Forelimb muscle (tissue), 1 donor: ENCODE measurements around the gene COLGALT1. TPM values are rescaled to one million over a fixed set of nuclear protein-coding genes. Genes with fewer than 3 reads are reported as not detected.
"Not testable (repeated sequence)": the region's sequence is repeated elsewhere in the genome, so short reads cannot be mapped to it uniquely, and the experiment has no call there.

Experiments
- DNase-seq: peaks from one replicate; pipeline ENCODE4 v3.0.0-alpha.2; 2013; ENCODE audit warnings: low read depth
- polyA plus RNA-seq: library from polyadenylated mRNA; unstranded; fragments of 120-200 nt; gene quantifications from one replicate; pipeline ENCODE4 v1.2.1, GENCODE V29; 2013; ENCODE audit not compliant: insufficient read length

The COLGALT1 gene
- polyA plus RNA-seq, 1 donor: 67.4 TPM

DNA sequence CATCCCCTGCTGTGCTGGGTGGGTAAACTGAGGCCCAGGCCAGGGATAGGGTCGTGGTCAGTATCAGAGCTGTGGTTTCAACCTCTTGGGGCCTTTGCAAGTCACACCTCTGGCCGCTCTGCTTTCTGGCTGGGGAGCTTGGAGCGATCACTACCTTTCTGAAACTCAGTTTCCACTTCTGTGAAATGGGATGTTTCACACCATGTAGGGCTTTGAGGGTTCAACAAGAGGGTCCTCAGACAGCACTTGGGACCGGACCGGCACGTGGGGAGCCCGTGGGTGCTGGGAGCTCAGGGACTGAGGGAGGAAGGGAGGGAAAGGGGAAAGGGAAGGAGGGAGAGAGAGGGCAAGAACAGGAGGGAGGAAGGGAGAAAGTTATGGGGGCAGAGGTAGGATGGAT is 22.9 kb upstream of the COLGALT1 start:
- no peak for DNase-seq

DNA sequence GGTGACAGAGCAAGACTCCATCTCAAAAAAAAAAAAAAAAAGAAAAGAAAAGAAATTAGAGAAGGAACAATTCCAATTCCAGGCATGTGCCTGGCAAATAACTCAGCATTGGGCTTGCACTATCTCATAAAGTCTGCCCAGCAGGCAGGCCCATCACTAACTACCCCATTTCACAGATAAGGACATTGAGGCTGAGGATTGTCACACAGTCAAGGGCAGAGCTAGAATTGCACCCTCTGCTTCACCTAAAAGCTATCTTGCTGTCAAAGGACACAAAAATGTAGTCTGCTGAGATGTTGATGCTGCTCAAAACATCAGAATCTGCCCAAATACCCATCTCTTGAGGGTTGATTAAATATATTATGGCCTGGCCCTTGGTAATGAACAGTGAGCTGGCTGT is 20.7 kb upstream of the COLGALT1 start:
- DNase-seq: no peak

DNA sequence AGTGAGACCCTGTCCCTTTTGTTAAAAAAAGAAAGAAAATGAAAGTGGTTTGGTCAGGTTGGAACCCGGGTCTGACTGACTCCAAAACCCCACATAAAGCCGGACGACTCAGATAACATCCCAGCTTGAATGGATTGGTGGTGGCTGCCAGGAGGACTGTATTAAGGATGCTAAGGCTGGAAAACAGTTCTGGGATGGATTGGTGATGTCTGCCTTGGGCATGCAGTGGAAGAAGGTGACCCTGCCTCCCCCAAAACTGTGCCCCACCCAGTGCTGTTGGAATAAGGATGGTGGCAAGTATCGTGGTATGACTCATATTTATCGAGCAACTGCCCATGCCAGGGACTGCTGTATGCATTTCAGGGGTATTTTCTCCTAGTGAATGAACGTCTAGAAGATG is 18.5 kb upstream of the COLGALT1 start:
- no peak for DNase-seq

DNA sequence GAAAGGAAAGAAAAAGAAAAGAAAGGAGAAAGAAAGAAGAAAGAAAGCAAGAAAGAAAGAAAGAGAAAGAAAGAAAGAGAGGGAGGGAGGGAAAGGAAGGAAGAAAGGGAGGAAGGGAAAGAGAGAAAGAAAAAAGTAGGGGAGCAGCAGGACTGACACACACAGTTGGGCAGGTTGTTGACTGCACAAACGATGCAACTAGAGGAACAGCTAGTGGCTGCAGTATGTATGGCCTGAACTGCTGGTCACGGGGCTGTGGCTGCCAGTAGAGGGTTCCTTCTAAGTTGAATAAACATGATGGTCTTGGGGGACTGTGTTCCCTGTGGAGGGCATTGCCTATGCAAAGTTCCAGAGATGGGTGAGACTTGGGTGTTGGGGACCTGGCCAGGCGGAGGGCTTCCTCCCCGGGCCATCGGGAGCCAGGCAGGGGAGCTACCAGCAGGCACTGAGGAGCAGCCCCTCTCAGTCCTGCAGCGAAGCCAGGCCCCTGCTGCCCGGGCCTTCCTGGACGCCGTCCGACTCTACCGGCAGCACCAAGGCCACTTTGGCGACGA is 16.7 kb upstream of the COLGALT1 start:
- no peak for DNase-seq

DNA sequence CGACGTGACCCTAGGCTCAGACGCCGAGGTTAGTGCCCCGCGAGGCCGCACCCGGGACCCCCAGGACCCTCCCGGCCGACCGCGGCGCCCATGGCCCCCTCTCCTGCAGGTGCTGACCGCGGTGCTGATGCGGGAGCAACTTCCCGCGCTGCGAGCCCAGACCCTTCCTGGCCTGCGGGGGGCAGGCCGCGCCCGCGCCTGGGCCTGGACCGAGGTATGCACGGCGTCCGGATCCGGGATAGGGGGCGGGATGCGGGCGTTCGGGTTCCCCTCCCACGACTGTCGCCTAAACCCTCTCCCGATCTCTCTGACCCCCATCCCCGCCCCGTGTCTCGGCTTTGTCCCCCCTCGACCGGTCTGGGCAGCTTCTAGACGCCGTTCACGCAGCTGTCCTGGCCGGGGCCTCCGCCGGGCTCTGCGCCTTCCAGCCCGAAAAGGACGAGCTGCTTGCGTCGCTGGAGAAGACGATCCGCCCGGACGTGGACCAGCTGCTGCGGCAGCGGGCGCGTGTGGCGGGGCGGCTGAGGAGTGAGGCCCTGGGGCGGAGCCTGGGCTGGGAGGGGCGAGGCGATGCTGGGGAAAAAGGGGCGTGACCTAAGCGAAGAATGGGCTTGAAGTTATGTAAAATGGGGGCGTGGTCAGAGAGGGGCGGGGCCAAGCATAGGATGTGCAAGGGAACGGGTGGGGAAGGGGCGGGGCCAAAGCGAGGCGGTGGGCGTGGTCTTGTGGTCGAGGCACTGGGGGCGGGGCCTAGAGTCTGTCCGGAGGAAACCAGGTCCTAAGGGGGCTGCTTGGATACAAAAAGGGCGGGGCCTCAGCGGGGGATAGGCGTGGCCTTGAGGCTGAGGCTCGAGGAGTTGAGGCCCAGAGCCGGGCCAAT is 16.0 kb upstream of the COLGALT1 start:
- no peak for DNase-seq

DNA sequence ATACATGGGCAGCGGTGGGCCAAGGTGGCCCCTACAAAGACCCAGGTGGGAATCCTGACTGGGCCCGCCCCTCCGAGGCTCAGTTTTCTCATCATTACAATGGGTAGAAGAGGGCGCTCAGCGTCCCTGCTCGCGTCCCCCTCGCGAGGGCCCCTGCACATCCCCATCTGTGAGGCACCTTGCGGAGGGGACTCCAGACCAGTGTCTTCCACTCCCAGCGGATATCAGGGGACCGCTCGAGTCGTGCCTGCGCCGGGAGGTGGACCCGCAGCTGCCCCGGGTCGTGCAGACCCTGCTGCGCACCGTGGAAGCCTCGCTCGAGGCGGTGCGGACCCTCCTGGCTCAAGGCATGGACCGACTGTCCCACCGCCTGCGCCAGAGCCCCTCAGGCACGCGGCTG is 15.3 kb upstream of the COLGALT1 start:
- no peak for DNase-seq

DNA sequence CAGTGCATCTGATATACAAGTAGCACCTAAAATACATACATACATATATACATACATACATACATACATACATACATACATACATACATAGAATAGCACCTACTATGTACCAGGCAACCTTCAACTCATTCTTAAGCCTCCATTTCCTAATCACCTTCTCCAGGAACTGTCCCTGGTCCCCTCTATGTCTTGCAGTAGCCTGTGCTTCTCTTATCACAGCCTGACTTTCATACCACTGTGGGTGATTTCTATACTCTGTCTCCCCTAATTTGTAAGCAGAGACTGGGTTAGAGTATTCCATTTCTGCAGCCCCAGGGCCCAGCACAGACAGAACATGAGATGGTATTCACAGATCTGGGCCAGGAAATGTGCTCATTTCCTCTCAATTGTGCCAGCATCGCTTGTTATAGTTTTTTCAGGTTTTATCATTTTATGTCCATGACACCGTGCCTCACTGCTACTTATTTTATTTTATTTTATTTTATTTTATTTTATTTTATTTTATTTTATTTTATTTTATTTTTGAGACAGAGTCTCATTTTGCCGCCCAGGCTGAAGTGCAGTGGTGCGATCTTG is 14.2 kb upstream of the COLGALT1 start:
- DNase-seq: no peak

DNA sequence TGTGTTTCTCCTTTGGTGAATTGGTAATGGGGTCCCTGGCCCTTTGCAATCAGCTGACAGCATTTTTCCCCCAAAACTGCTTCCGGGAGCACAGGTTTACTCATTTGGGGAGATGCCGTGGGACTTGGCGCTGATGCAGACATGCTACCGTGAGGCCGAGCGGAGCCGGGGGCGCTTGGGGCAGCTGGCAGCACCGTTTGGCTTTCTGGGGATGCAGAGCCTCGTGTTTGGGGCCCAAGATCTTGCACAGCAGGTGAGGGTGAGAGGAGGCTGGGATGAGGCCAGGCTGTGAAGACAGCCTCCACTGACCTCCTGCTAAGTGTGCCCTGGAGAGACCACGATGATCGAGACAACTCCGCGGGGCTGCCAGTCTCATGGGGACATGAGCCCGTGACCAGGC is 13.4 kb upstream of the COLGALT1 start:
- no peak for DNase-seq

DNA sequence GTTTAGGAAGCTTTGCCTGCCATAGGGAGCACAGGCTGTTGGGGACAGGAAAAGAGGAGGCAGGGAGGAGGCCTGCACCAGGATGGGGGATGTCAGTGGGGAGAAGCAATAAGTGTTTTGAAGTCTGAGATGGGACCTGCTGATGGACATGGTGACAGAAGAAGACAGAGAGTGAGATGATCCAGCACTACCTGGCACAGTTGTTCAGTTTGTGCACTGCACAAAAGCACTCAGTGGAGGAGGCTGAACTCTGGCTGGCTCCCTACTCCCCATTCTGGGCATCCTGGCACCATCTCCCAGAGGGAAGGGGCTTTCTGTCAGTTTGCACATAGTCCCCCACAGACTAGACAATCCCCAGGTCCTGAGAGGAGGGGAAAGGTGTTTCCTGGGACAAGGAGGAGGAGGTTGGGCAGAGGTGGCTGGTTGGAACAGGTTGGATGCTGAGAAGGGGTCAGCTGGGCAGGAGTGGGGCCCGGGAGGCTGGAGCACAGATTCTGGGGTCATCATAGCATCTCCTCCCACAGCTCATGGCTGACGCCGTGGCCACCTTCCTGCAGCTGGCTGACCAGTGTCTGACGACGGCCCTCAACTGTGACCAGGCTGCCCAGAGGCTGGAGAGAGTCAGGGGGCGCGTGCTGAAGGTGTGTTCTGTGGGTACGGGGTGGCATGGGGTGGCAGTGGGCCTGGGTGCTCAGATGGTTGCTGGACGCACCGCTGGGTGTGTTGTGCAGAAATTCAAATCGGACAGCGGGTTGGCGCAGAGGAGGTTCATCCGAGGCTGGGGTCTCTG is 12.5 kb upstream of the COLGALT1 start:
- no peak for DNase-seq

DNA sequence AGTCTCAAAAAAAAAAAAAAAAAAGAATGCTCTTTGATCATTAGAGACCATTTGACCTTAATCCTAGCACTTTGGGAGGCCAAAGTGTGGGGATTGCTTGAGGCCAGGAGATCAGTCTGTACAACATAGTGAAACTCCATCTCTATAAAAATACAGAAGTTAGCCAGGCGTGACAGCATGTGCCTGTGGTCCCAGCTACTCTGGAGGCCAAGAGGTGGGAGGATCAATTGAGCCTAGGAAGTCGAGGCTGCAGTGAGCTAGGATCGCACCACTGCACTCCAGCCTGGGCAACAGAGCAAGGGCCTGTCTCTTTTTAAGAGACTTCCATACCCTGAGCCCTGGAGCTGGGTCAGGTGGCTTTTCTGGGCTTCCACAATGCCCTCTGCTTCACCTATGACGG is 11.5 kb upstream of the COLGALT1 start:
- DNase-seq: no peak

DNA sequence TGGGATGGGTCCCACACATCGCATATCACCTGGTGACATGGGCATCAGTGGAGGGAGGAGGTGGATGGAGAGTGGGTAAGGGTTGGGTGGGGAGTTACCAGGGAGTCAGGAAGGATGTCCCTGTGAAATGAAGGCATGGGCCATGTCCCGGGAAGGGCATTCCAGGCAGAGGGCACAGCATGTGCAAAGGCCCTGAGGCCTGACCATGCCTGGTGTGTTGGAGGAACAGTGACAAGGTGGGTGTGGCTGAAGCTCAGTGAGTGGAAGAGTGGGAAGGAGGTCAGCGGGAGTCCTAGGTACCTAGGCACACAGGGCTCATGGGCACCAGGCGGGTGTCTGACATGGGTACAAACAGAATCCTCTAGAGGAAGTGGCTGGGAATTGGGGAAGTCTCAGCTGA is 11.0 kb upstream of the COLGALT1 start:
- no peak for DNase-seq

DNA sequence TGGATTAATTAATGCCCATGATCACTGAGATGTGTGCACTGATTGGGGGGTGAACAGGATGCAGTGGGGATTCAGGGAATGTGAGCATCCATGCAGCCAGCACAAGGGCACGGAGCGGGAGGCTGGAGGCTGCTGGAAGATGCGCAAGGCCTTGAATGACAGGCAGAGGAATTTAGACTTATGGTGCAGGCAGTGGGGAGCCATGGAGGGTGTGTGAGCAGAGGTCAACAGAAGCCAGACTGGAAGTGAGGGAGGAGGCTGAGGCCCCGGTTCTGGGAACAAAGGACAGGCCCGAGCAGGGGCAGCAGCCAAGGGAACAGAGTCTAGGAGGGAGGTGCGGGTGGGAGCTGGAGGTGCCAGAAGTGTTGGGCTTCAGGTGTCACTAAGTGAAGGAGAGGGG is 7.3 kb upstream of the COLGALT1 start:
- no peak for DNase-seq

DNA sequence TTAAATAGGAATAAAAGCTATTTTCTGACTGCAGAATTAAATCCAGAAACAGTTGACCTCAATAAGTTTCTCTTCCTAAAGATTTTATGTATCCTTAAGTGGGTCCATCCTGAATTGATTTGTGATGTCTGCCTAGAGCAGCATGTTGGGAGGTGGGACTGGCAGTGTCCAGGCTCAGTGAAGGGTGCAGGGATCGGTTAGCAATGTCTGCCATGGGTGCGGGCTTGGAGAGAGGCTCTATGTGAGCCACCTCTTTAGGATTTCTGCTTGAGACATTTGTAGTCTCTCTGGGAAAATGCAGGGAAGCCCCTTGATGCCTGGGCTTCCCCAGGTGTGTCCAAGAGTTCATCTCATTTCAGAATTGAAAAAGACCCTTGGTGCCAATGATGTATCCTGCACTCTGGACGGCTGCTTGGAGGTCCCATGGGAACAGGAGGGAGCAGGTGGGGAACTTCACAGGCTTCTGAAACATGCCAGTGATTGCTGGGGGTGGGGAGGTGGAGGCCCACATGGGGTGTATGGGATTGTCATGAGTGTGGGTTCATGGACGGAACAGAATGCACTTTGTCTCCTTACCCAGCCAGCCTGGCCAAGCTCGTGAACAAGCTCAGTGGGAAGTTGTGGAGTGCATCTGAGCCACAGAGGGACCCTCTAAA is 6.2 kb upstream of the COLGALT1 start:
- DNase-seq: no peak

DNA sequence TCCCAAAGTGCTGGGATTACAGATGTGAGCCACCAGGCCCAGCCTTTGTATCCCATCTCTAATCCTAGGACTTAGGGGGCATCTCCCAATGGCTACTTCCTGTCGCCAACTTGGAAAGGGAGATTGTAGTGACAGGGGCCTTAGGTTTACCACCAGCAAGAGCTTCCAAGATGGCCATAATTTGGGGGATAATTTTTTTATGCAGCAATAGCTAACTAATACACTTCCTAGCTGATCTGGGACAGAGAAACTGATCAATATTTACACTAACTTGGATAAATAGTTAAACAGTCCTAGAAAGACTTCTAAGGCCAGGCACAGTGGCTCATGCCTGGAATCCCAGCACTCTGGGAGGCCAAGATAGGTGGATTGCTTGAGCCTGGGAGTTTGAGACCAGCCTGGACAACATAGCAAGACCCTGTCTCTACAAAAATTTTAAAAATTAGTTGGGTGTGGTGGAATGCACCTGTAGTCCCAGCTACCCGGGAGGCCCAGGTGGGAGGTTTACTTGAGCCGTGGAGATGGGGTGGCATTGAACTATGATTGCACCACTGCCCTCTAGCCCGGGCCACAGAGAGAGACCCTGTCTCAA is 5.3 kb upstream of the COLGALT1 start:
- DNase-seq: no peak

DNA sequence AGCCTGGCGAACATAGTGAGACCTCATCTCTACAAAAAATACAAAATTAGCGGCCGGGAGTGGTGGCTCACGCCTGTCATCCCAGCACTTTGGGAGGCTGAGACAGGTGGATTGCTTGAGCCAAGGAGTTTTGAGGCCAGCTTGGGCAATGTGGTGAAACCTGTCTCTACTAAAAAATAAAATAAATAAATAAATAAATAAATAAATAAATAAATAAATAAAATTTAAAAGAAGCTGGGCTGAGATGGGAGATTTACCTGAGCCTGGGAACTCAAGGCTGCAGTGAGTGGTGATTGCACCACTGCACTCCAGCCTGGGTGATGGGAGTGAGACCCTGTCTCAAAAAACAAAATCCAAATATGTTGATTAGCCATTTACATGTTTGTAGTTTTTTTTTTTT is 2.7 kb upstream of the COLGALT1 start:
- DNase-seq: not testable (repeated sequence)

DNA sequence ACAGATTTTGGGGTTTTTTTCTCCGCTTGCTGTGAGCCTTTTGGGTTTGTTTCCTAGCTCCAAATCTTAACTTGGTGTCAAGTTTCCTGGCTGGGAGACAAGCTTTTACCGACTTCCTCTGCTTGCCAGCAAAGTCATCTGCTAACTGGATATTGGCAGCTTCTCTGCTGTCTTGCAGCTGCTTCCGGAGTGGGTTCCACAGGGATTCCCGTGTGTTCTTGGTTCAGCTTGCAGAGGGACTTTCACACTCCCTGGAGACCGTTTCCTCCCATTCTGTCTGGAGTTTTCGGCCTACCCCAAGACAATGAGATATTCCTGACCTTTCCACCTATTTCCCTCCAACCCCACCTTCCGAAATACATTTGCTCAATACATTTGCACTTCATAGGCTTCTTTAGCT is 2.2 kb upstream of the COLGALT1 start:
- DNase-seq: peak; percentile 90

DNA sequence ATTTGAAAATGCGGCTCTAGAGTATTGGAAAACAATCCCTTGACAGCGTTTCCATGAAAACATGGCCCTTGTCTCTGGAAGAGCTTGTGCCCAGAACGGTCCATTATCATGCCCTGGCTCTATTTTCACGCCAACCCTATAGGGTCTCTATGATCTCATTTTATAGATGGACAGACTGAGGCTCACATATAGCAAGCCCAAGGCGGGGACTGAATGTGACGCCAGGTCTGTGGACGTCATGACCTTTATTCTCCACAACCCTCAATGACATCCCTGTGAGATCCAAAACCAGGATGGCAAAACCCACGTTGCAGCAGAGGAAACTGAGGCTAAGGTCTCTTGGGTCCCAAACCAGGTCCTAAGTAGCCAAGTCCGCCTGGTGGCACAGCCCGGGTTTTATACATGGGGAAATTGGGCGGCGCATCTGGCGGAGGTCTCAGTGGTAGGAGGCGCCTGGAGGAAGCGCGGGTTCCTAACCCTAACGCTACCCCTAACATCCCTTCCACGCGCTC is 425 bp upstream of the COLGALT1 start:
- no peak for DNase-seq

DNA sequence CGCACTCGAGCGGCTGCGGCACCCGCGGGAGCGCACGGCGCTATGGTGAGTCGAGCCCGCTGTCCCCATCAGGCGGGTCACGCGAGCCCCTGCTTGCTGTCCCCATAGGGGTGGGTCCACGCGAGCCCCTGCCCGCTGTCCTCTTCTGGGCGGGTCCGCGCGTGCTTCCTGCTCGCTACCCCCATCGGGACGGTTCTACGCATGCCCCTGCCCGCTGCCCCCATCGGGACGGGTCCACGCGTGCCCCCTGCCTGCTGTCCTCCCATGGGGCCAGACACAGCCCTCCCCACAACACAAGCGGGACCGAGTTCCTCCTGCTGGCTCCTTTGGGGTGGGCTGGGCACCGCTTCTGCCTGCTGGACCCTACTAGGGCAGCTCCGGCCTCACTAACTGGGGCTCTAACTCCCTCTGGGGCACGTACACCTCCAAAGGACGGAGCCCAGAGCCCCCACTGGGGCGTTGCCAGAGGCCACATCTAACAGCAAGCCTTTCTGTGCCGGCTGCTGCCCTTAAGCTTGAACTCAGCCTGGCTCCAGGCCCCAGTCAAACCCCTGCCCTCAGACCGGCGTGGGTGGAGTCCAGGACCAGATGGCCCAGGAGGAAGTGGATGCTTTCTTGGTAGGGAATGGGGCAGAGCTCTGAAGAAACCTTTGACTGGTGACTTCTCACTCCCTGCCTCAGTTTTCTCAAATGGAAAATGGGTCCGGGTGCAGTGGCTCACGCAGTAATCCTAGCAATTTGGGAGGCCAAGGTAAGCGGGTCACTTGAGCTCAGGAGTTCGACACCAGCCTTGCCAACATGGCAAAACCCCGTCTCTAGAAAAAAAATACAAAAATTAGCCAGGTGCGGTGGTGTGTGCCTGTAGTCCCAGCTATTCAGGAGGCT is 722 bp downstream of the COLGALT1 start:
- no peak for DNase-seq

DNA sequence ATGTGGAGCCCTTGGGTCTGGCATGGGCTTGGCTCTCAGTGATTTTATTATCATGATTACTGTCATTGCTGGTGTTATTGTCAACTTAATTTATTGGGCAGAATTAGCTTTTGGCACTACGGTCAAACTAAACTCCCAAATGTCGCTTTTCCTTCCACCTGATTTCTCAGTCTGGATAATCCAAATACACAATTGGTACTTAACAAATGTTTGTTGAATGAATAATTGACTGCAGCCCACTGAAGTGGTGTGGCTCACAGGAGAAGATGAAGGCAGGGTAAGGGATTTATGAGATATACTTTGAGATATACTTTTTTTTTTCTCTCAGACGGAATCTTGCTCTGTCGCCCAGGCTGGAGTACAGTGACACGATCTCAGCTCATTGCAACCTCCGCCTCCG is 1.5 kb downstream of the COLGALT1 start:
- no peak for DNase-seq

DNA sequence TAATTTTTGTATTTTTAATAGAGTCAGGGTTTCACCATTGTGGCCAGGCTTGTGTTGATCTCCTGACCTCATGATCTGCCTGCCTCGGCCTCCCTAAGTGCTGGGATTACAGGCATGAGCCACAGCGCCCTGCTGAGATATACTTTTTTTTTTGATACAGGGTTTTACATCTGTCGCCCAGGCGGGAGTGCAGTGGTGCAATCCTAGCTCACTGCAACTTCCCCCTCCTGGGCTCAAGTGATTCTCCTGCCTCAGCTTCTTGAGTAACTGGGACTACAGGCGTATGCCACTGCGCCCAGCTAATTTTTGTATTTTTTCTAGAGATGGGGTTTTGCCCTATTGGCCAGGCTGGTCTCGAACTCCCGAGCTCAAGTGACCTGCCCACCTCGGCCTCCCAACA is 2.0 kb downstream of the COLGALT1 start:
- DNase-seq: no peak
